Upper lobe of left lung (tissue), 4 donors: ENCODE data around the gene SNX20.

ENCODE experiments used
- EP300 ChIP-seq, 4 donors: sonication (generic); formaldehyde crosslinking; IDR thresholded peaks; one replicate each; pipeline ENCODE4 v1.5.1; 2017; ENCODE audit warnings: antibody characterized with exemption in 4 of 4, control low read depth in 2 of 4
- POLR2A ChIP-seq, 4 donors: fragments of 450-650 bp; IDR thresholded peaks; one replicate each; pipeline ENCODE4 v1.5.1; 2016 to 2017; ENCODE audit warnings: antibody characterized with exemption in 4 of 4, mild to moderate bottlenecking in 2 of 4
- TF ChIP-seq, protein P1 (sequence below), 6 experiments: fragments of 450-650 bp in 4 of 6; fragments of 200-600 bp in 2 of 6; sonication (generic) in 2 of 6; IDR thresholded peaks; one replicate each; pipeline ENCODE4 v1.5.1; 2016 to 2019; ENCODE audit warnings: antibody characterized with exemption in 6 of 6

DNA sequence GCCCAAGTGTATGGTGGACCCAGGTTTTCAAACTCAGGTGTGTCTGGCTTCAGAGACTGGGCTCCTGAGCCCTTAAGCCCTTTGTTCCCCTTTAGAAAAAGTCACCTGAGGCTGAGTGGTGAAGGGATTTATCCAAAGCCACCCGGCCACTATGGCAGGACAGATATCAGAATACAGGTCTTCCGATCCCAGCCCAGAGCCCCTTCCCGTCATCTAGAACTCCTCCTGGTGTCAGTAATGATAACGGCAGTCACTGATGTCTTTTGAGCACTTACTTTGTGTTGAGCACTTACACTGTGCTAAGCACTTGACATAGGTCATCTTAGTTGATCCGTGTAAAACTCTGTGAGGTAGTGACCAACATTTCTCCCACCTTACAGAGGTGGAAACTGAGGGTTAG lies 28.9 kb upstream of the SNX20 start:
- TF ChIP-seq EP300 (IDR thresholded peaks at IDR 0.05), result no peak
- TF ChIP-seq, protein P1, sequence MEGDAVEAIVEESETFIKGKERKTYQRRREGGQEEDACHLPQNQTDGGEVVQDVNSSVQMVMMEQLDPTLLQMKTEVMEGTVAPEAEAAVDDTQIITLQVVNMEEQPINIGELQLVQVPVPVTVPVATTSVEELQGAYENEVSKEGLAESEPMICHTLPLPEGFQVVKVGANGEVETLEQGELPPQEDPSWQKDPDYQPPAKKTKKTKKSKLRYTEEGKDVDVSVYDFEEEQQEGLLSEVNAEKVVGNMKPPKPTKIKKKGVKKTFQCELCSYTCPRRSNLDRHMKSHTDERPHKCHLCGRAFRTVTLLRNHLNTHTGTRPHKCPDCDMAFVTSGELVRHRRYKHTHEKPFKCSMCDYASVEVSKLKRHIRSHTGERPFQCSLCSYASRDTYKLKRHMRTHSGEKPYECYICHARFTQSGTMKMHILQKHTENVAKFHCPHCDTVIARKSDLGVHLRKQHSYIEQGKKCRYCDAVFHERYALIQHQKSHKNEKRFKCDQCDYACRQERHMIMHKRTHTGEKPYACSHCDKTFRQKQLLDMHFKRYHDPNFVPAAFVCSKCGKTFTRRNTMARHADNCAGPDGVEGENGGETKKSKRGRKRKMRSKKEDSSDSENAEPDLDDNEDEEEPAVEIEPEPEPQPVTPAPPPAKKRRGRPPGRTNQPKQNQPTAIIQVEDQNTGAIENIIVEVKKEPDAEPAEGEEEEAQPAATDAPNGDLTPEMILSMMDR (IDR thresholded peaks at IDR 0.05), result no peak
- TF ChIP-seq POLR2A (IDR thresholded peaks at IDR 0.05), result no peak
